Upper lobe of left lung (tissue), 4 donors: ENCODE measurements around the gene SLC12A1.

Experiments
- POLR2A ChIP-seq, 4 donors: fragments of 450-650 bp; IDR thresholded peaks; one replicate each; pipeline ENCODE4 v1.5.1; 2016 to 2017; ENCODE audit warnings: antibody characterized with exemption in 4 of 4, mild to moderate bottlenecking in 2 of 4
- POLR2AphosphoS5 ChIP-seq, 2 donors: sonication (generic); formaldehyde crosslinking; IDR thresholded peaks; one replicate each; pipeline ENCODE4 v1.5.1; 2017; ENCODE audit warnings: antibody characterized with exemption in 2 of 2
- TF ChIP-seq, protein P1 (sequence below), 6 experiments: fragments of 450-650 bp in 4 of 6; fragments of 200-600 bp in 2 of 6; sonication (generic) in 2 of 6; IDR thresholded peaks; one replicate each; pipeline ENCODE4 v1.5.1; 2016 to 2019; ENCODE audit warnings: antibody characterized with exemption in 6 of 6

DNA sequence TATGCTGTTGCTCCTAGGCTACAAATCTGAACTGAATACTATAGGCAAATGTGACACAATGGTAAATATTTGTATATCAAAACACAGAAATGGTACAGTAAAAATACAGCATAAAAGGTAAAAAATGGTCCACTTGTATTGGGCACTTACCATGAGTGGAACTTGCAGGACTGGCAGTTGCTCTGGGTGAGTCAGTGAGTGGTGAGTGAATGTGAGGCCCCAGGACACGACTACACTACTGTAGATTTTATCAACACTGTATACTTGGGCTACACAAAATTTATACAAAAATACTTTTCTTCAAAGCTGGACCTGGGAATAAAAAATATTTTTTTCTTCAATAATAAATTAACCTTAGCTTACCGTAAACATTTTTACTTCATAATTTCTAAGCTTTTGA is 83.5 kb downstream of the SLC12A1 start:
- TF ChIP-seq, protein P1, sequence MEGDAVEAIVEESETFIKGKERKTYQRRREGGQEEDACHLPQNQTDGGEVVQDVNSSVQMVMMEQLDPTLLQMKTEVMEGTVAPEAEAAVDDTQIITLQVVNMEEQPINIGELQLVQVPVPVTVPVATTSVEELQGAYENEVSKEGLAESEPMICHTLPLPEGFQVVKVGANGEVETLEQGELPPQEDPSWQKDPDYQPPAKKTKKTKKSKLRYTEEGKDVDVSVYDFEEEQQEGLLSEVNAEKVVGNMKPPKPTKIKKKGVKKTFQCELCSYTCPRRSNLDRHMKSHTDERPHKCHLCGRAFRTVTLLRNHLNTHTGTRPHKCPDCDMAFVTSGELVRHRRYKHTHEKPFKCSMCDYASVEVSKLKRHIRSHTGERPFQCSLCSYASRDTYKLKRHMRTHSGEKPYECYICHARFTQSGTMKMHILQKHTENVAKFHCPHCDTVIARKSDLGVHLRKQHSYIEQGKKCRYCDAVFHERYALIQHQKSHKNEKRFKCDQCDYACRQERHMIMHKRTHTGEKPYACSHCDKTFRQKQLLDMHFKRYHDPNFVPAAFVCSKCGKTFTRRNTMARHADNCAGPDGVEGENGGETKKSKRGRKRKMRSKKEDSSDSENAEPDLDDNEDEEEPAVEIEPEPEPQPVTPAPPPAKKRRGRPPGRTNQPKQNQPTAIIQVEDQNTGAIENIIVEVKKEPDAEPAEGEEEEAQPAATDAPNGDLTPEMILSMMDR (IDR thresholded peaks at IDR 0.05), result no peak
- TF ChIP-seq POLR2AphosphoS5 (IDR thresholded peaks at IDR 0.05) (no peak), POLR2A (IDR thresholded peaks at IDR 0.05) (no peak)
